Erythroblast (primary cell): ENCODE data around the gene ARMC6.

ENCODE experiments used
- GATA1 ChIP-seq: IDR thresholded peaks from 2 replicates; pipeline ENCODE4 v1.6.1; 2011; ENCODE audit warnings: low read depth, mild to moderate bottlenecking, control low read depth, low read length, moderate library complexity
- POLR2A ChIP-seq: IDR thresholded peaks from 2 replicates; pipeline ENCODE4 v1.6.1; 2011; ENCODE audit warnings: mild to moderate bottlenecking, low read length

DNA sequence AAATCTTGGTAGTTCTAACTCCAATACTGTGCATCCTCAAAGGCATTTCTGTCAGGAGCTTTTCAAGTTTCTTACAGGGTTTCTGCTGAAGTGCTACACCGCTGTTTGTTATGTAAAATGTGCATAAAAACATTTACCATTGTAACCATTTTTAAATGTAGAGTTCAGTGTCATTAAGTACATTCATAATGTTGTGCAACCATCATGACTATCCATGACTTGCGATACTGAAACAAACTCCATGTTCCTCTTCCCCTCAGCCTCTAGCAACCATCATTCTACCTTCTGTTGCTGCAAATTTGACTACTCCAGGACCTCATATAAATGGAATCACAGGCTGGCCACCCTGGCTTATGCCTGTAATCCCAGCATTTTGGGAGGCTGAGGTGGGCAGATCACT lies 16.0 kb downstream of the ARMC6 start:
- TF ChIP-seq POLR2A (no peak), GATA1 (no peak)
